SK-N-MC (cell line): Measurements from ENCODE around the gene SIAE.

Source experiments
- DNase-seq: peaks from one replicate; pipeline ENCODE4 v3.0.0-alpha.2; 2011; ENCODE audit warnings: low read depth, low spot score
- H3K27ac ChIP-seq: fragments of 200-600 bp; sonication (generic); 2 replicates; pipeline ENCODE4 v1.5.1; 2016; ENCODE audit warnings: mixed run types
- H3K36me3 ChIP-seq: fragments of 200-600 bp; sonication (generic); 2 replicates; pipeline ENCODE4 v1.6.1; 2017; ENCODE audit warnings: antibody characterized with exemption, low read length, mixed read lengths; ENCODE audit not compliant: insufficient read depth
- H3K4me3 ChIP-seq: fragments of 200-600 bp; sonication (generic); 2 replicates; pipeline ENCODE4 v1.5.1; 2016
- H3K9ac ChIP-seq: fragments of 200-600 bp; sonication (generic); 2 replicates; pipeline ENCODE4 v1.8.0; 2017; ENCODE audit warnings: mixed run types, mixed read lengths; ENCODE audit not compliant: insufficient read length
- H3K9me3 ChIP-seq: fragments of 200-600 bp; sonication (generic); 2 replicates; pipeline ENCODE4 v1.6.1; 2017; ENCODE audit warnings: low read depth, mild to moderate bottlenecking, antibody characterized with exemption, low read length, moderate library complexity, mixed read lengths
- EZH2 ChIP-seq: fragments of 200-600 bp; sonication (generic); IDR thresholded peaks from one replicate; pipeline ENCODE4 v1.6.1; 2017; ENCODE audit warnings: antibody characterized with exemption
- FOXP2 ChIP-seq: optimal IDR thresholded peaks from 2 replicates; pipeline ENCODE3; 2011; ENCODE audit warnings: mild to moderate bottlenecking, moderate library complexity; ENCODE audit not compliant: insufficient read depth; ENCODE audit errors: extremely low read length, control extremely low read depth
- POLR2AphosphoS5 ChIP-seq: IDR thresholded peaks from 2 replicates; pipeline ENCODE4 v1.6.1; 2012; ENCODE audit warnings: mild to moderate bottlenecking, low read depth, low read length, borderline replicate concordance

Gene SIAE

DNA sequence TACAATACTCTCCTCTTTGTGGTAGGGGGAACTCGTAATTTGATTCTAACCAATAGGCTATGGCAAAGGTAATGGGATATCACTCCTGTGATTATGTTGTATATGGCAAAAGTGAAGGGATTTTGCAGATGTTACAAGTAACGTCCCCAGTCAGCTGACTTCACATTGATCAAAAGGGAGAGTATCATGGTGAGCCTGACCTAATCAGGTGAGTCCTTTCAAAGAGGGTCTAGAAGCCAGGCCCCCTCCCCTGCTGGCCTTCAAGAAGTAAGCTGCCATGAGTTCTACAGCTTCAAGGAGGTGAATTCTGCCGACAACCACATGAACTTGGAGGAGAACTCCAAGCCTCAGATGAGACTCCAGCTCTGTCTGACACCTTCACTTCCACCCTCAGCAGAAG, 30.9 kb downstream of the SIAE start:
- no peak for TF ChIP-seq EZH2
- no peak for TF ChIP-seq FOXP2
- no peak for TF ChIP-seq POLR2AphosphoS5
- no peaks in the 10 kb centered on the region for H3K9me3 ChIP-seq
- no peak overlapping the region for H3K9ac ChIP-seq
- no peak for DNase-seq
- H3K36me3 ChIP-seq = 0 out of 2 replicates have a peak, but pooled peaks cover 3% of the 10 kb centered on the region
- H3K4me3 ChIP-seq = no peak overlapping the region
- no peak overlapping the region for H3K27ac ChIP-seq

- H3K4me3 ChIP-seq = no peak overlapping the region
- H3K36me3 ChIP-seq = 0 out of 2 replicates have a peak, but pooled peaks cover 3% of the 10 kb centered on the region
- no peaks in the 10 kb centered on the region for H3K9me3 ChIP-seq
- DNase-seq = no peak
- no peak for TF ChIP-seq FOXP2
- TF ChIP-seq EZH2 = no peak
- TF ChIP-seq POLR2AphosphoS5 = no peak
- no peak overlapping the region for H3K27ac ChIP-seq
- no peak overlapping the region for H3K9ac ChIP-seq
Observed at GRCh38 chr11:124640666-124641065, 32.9 kb downstream of the SIAE start.

DNA sequence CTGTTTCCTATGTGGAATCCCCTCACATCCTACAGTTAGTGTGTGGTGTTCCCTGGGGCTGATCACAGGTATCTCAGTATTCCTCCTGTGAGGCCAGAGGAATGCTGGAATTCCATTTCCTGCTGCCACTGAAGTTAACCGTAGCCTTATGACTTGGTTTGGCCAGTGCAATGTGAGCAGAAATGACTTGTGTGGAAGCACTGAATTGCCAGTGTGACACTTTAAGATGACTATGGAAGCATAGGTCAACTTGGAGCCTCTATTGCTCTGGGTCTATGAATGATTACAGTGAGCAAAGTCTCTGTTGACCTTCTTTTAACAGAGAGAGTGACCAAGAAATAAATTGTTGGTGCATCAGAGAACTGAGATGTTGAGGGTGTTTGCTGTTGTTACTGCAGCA, 34.4 kb downstream of the SIAE start:
- Histone ChIP-seq H3K9ac (no peak overlapping the region), H3K4me3 (no peak overlapping the region), H3K27ac (no peak overlapping the region), H3K36me3 (peaks cover 3% of the 10 kb centered on the region; the same call in 1 of the 2 replicates), H3K9me3 (no peaks in the 10 kb centered on the region)
- TF ChIP-seq FOXP2 (no peak), EZH2 (no peak), POLR2AphosphoS5 (no peak)
- no peak for DNase-seq

DNA sequence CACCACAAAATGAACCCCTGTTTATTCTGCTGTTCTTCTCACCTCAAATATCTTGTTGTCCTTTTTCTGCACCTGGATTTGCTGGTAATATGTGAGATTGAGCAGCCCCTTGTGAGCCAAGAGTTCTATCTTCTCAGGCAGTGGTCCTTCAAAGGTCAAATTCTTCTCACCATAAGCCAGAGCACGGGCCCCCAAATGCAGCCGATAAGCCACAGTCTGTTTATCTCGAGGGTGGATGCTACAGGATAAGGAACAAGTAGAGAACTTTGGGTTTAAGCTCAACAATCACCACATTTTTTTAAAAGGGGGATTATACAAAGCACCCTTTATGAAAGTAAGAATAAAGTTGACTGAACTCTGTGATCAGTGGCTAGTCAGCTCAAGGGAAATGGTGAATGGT, 35.0 kb downstream of the SIAE start:
- TF ChIP-seq POLR2AphosphoS5 = no peak
- no peak for TF ChIP-seq EZH2
- no peak for TF ChIP-seq FOXP2
- no peaks in the 10 kb centered on the region for H3K9me3 ChIP-seq
- peaks cover 7% of the 10 kb centered on the region for H3K36me3 ChIP-seq
- no peak overlapping the region for H3K4me3 ChIP-seq
- DNase-seq = no peak
- H3K27ac ChIP-seq = no peak overlapping the region
- no peak overlapping the region for H3K9ac ChIP-seq

GRCh38 chr11:124635932-124636331, 37.6 kb downstream of the SIAE start:
- peaks cover 33% of the 10 kb centered on the region for H3K36me3 ChIP-seq
- TF ChIP-seq EZH2 = no peak
- TF ChIP-seq FOXP2 = no peak
- no peak for TF ChIP-seq POLR2AphosphoS5
- no peak overlapping the region for H3K9ac ChIP-seq
- no peak for DNase-seq
- H3K9me3 ChIP-seq = no peaks in the 10 kb centered on the region
- no peak overlapping the region for H3K4me3 ChIP-seq
- H3K27ac ChIP-seq = no peak overlapping the region

DNA sequence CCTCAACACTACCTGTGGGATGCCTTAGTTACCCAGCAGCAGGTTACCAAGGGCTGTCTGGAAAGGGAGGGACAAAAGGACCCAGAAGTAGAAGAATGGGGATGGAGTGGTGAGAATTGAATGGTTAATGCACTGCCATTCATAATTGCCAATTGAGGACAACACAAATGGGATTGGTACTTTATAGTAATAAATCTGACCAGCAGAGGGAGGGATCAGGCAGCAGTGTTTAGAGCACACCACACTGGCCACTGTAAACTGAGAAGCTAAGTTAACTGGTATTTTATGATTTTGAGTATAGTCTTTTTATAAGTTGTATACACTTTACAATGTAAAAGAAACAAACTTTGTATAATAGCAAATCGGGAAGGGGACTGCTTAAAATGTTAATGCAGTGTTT, 40.2 kb downstream of the SIAE start:
- Histone ChIP-seq H3K9me3 (no peaks in the 10 kb centered on the region), H3K9ac (no peak overlapping the region), H3K36me3 (peaks cover 52% of the 10 kb centered on the region), H3K27ac (no peak overlapping the region), H3K4me3 (no peak overlapping the region)
- DNase-seq = no peak
- TF ChIP-seq EZH2 (no peak), POLR2AphosphoS5 (no peak), FOXP2 (no peak)

DNA sequence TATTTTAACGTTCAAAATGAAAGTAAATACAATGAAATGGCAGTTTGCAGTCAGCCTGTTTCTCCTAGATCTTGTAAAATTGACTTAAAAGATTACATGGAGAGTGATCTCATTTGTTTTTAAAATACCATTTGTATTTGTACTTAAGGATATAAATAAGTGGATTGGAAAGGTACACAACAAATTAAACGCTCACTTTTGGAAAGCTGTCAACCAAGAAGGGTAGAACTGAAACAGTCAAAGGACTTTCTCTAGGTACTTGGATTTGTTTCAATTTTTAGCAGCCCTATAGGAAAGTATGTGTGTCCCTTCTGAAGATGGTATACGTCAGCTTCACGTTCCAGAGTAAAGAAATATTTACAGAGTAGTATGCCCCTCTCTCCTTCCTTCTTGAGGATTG, 43.6 kb downstream of the SIAE start:
- no peak overlapping the region for H3K27ac ChIP-seq
- no peaks in the 10 kb centered on the region for H3K9me3 ChIP-seq
- TF ChIP-seq FOXP2 = no peak
- TF ChIP-seq POLR2AphosphoS5 = no peak
- no peak for TF ChIP-seq EZH2
- no peak overlapping the region for H3K9ac ChIP-seq
- no peak for DNase-seq
- peaks cover 82% of the 10 kb centered on the region for H3K36me3 ChIP-seq
- H3K4me3 ChIP-seq = no peak overlapping the region

GRCh38 chr11:124627546-124627945, 46.0 kb downstream of the SIAE start:
- TF ChIP-seq EZH2 (no peak), POLR2AphosphoS5 (no peak), FOXP2 (no peak)
- DNase-seq = no peak
- Histone ChIP-seq H3K9me3 (no peaks in the 10 kb centered on the region), H3K4me3 (no peak overlapping the region), H3K9ac (no peak overlapping the region), H3K27ac (no peak overlapping the region), H3K36me3 (peaks cover 70% of the 10 kb centered on the region)

- TF ChIP-seq POLR2AphosphoS5 (no peak), EZH2 (no peak), FOXP2 (no peak)
- peaks cover 51% of the 10 kb centered on the region for H3K36me3 ChIP-seq
- DNase-seq = no peak
- H3K27ac ChIP-seq = no peak overlapping the region
- no peaks in the 10 kb centered on the region for H3K9me3 ChIP-seq
- no peak overlapping the region for H3K9ac ChIP-seq
- no peak overlapping the region for H3K4me3 ChIP-seq
Observed at GRCh38 chr11:124625504-124626168, 47.9 kb downstream of the SIAE start.
